Hindlimb muscle (tissue), 1 donor: Measurements from ENCODE around the gene LPIN1. TPM values are rescaled to one million over a fixed set of nuclear protein-coding genes. Genes with fewer than 3 reads are reported as not detected.

Source experiments
- DNase-seq: peaks from one replicate; pipeline ENCODE4 v3.0.0-alpha.2; 2013
- polyA plus RNA-seq: library from polyadenylated mRNA; unstranded; fragments of 120-200 nt; gene quantifications from one replicate; pipeline ENCODE4 v1.2.1, GENCODE V29; 2013; ENCODE audit not compliant: insufficient read length

Gene LPIN1
- polyA plus RNA-seq, 1 donor = 22.6 TPM

- peak; percentile 73 for DNase-seq
These were observed 38.5 kb downstream of the LPIN1 start for GRCh38 chr2:11784747-11785610.

GRCh38 chr2:11785611-11785940 lies 39.1 kb downstream of the LPIN1 start:
- DNase-seq = no peak

- DNase-seq = no peak
These were observed 39.8 kb downstream of the LPIN1 start for GRCh38 chr2:11786191-11786590.

- no peak for DNase-seq
These were observed 40.2 kb downstream of the LPIN1 start for GRCh38 chr2:11786592-11786991.

- no peak for DNase-seq
These were observed 41.6 kb downstream of the LPIN1 start for GRCh38 chr2:11787991-11788390.

GRCh38 chr2:11788461-11789124 lies 42.2 kb downstream of the LPIN1 start:
- no peak for DNase-seq

GRCh38 chr2:11789243-11789642 lies 42.8 kb downstream of the LPIN1 start:
- no peak for DNase-seq

- DNase-seq = no peak
These were observed 43.8 kb downstream of the LPIN1 start for GRCh38 chr2:11790228-11790627.

- no peak for DNase-seq
These were observed 49.2 kb downstream of the LPIN1 start for GRCh38 chr2:11795590-11795989.

GRCh38 chr2:11796190-11797171 lies 50.0 kb downstream of the LPIN1 start:
- no peak for DNase-seq

- DNase-seq = no peak
These were observed 51.4 kb downstream of the LPIN1 start for GRCh38 chr2:11797846-11798245.

- DNase-seq = no peak
These were observed 52.4 kb downstream of the LPIN1 start for GRCh38 chr2:11798701-11799435.

GRCh38 chr2:11799826-11800225 lies 53.4 kb downstream of the LPIN1 start:
- no peak for DNase-seq

- no peak for DNase-seq
These were observed 56.4 kb downstream of the LPIN1 start for GRCh38 chr2:11802782-11803191.

GRCh38 chr2:11805024-11805423 lies 58.6 kb downstream of the LPIN1 start:
- no peak for DNase-seq

- no peak for DNase-seq
These were observed 59.5 kb downstream of the LPIN1 start for GRCh38 chr2:11805920-11806319.

- no peak for DNase-seq
These were observed 61.0 kb downstream of the LPIN1 start for GRCh38 chr2:11807156-11808015.

- DNase-seq = no peak
These were observed 61.6 kb downstream of the LPIN1 start for GRCh38 chr2:11808016-11808400.

GRCh38 chr2:11809586-11810236 lies 63.3 kb downstream of the LPIN1 start:
- no peak for DNase-seq

- no peak for DNase-seq
These were observed 64.0 kb downstream of the LPIN1 start for GRCh38 chr2:11810237-11810977.
